ENCODE measurements around the gene ADD3.

ADD3 gene

DNA sequence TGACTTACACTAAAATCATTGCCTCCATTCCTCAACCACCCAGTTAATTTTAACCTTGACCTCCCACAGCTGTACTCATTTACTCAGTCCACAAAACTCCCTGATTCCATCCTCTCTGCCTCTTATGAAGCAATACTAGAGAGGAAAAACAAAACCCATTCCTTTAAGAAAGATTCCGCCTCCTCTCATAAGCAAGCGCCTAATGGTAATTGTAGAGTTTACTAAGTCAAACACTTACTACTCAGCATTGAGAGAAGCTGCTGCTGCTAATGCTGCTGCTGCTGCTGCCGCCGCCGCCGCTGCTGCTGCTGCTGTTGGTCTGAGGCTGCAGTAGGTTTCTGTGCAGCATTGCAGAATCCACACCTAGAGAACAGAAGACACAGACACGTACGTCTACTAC, 2.1 kb upstream of the ADD3 start:
- peak; percentile 83 for DNase-seq

DNA sequence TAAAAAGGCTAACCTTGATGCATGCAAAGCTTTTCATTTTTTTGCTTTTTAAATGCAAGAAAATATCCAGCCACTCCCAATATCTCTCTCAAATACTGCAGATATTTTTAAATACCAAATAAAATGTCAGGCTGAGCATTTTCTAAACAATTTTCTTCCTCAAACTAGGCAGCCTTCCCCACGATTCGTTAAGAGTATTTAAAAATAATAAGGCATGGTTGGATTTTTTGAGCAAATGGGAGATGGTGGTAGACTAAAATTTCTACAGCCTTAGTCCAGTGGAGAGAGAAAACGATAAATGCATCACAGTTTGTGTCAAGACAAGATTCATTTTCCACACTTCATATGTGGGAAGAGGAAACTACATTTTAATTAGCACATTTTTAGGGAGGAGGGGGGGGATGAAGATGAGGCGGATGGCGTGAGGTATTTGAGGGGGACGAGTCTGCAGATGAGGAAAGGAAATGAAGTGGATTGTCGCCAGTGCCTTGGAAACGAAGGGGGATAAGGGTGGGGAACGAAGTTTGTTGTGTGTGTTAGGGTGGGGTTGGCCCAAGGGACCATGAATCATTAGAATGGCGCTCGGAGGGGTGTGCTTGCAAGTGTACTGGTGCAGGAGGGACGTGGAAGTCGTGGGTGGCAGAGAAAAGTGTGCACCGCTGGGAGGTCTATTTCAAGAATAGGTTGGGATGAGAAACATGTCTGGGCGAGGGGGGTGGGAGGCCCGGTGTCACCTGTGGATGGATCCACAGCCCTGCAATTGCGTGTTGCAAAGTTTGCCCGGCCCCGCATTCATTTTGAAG, 1.2 kb upstream of the ADD3 start:
- DNase-seq, result peak; percentile 81

- no peak for DNase-seq
Observed at GRCh38 chr10:110007161-110007700, 553 bp upstream of the ADD3 start.

GRCh38 chr10:110008518-110009339, 945 bp downstream of the ADD3 start:
- no peak for DNase-seq

DNA sequence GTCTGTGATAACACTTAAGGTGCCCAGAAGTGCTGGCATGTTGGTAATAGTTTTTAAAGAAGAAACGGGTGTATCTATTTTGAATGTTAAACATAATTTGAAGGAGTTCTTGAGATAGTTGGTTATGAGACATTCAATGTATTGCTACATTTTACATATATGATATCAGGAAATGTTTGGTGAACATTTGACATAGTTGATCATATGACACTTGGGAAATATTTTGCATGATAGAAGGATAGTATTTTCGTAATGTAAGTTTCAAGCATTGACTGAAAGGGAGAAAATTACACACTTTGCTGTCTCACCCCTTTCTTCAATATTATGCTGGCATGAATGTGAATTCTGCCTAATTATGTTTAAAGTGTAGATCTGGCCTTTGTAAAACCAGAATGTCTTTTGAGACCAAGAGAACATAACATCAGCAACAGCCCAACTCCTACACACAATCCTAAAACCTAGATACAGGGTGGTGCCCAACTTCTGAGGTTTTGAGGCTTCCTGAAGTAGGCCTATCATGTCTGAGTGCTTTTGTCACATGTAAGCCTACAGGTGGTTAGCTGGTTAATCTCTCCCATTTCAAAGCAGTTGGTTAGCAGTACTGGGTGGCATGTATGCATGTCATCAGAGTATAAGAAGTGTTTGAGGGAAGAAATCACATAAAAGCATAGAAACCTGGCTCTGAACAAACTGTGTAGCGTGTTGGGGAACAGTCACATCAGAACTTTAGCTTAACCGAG, 2.1 kb downstream of the ADD3 start:
- DNase-seq, result no peak

GRCh38 chr10:110010486-110011378, 2.9 kb downstream of the ADD3 start:
- DNase-seq, result no peak

DNA sequence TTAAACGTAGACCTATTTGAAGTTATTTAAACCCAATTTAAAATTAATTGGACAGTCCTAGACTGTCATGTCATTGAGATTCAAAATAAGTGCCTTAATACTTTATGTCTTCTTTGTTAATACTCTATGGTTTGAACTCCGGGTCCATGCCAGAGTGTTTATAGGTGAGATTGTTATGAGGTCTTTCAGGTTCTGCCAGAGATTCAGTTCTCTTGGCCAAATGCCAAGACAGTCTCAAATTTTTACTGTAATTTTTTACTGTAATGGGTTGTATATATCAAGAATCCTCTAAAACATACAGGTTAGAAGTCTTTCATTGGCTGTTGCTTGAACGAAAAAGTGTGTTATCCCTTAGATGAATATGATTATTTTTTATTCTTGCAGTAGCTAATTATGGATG, 3.9 kb downstream of the ADD3 start:
- peak; percentile 43 for DNase-seq

DNA sequence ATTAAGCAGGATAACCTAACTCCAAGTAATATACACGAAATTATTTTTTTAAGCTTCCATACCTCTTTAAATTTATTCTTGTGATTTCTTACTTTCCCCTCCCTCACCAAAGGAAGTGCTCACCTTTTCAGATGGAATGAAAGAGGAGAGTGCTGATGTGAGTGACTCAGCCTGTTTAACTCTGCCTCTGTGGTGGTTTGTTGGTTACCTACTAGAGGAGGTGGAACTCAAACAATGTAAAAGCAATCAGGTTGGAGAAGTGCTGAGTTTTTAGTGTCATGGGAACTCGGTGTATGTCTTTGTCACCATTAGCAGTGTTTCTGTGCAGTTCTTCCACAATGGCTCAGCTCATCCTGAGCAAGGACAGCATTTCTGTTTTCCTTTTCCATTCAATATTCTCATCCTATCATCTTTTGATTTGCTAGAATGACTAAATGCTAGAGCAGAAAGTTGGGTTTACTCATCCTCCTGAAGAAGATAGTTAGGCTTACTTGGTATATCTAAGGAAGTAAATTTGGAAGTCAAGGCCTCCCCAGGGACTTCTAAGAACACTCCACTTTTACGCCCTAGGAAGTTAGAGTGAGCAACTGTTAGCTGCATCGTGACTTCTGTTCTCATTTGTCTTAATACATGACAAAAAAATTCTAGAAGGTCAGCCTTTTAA, 6.0 kb downstream of the ADD3 start:
- no peak for DNase-seq

DNA sequence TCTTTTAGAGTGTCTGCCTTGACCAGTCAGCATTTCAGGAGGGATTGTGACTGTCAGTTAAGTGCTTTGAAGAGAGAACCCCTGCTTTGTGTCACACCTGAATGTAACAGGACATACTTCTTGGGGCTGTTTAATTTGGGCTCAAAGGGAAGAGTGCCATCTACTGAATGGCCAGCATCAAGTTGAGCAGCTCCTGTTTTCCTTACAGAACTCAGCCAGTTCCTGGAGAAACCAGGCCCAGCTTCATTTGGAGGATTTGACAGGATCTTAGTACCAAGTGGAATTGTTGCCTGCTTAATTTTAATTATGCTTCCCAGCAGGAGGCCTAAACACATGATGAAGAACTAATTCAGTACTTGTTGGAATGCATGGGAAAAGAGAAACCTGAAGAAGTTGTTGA, 8.3 kb downstream of the ADD3 start:
- peak; percentile 66 for DNase-seq

DNA sequence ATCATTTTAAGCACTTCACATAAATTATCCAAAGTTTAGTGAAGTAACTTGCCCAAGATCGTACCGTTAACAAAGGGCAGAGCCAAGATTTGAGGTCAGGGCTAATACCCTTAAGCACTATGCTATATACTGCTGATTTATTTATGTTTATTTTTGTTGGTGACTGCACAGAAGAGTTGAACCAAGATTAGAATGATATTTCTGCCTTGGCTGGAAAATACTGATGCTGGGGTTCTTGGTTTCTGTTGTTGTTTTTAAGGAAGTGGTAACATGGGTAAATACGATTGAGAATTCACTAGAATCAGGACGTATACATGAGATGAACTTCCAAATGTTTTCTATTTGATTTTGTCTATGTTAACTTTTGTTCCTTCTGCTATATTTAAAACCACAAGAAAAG, 9.3 kb downstream of the ADD3 start:
- DNase-seq, result no peak

GRCh38 chr10:110017907-110018306, 10.1 kb downstream of the ADD3 start:
- DNase-seq, result no peak

DNA sequence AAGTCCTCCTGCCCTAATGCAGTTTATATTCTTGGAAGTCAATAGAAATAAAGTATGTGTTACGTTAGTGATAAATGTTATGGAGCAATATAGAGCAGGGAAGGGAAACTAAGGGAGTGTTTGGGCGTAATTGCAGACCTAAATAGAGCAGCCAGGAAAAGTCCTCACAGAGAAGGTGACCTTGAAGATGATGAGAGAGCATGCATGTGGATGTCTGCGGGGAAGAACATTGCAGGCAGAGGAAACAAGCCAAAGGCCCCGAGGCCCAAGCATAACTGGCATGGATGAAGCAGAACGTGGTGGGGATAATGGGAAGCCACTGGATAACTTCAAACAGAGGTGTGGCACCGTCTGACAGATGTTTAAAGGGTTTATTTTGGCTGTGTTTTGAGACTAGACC, 12.5 kb downstream of the ADD3 start:
- DNase-seq, result no peak

DNA sequence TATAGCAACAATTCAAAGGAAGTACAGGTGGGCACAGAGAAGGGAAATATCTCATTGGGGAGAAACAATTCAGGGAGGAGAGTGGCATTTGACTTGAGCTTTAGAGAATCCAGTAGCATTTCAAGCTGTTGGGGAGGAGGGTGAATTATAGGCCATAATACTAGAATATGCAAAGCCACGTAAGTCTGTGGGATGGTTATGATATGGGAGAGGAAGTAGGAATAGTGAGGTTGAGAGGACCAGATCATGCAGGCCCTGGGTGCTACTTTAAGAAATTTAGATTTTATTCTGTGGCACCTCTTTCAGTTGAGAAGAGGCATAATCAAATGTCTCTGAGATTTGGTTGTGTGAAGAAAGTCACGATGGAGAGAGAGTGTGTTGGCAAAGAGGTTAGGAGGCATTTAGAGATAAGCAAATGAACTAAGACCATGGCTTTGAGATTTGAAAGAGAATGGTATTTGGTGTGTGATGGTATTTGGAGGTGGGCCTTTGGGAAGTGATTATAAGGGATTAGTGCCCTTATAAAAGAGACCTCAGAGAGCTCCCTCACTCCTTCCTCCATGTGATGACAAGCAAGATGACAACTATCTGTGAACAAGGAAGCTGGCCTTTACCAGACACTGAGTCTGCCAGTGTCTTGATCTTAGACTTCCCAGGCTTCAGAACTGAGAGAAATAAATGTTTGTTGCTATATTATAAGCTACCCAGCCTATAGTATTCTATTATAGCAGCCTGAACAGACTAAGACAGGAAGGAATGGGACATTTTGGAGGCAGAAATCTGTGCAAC, 15.1 kb downstream of the ADD3 start:
- DNase-seq, result no peak

DNA sequence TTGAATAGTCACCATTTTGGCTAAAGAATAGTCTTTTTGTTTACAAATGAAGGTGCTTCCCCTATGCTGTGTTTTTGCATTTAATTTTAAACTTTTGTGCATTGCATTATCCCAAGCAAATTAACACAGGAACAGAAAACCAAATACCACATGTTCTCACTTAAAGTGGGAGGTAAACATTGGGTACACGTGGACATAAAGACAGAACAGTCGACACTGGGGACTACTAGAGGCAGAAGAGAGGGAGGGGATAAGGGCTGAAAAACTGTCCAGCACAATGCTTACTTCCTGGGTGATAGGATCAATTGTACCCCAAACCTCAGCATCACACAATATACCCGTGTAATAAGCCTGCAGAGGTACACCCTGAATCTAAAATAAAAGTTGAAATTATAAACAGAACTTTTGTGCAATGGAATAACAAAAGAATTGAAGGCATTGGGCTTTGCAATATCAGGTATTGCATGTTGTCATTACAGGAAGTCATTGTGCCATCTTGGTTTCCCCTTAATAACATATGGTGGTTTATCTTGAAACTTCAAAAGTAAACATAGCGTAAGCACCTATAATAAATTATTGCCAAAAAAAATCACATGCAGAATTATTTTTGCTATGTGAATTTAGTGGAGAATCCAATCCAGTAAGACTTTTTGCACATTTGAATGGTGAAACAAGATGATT, 16.1 kb downstream of the ADD3 start:
- no peak for DNase-seq

DNA sequence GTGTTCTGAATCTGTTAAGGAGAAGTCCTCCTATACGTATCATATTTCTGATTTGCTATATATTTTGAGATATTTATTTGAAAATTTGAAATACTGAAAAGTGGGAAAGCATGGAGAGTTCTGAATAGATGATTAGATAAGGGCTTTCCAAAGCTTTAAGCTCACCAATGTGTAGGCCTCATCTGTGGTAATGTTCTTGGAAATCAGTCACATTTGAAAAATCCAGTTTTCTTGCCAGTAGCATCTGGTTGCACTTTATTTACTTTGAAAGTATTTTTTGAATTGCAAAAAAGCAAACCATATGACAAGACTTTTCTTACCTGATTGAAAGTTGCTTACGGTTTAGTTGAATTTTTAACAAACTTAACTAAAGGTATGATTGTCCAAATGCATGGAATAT, 21.7 kb downstream of the ADD3 start:
- peak; percentile 47 for DNase-seq

- peak; percentile 39 for DNase-seq
Observed at GRCh38 chr10:110032801-110033700, 25.3 kb downstream of the ADD3 start.

GRCh38 chr10:110033701-110034235, 26.0 kb downstream of the ADD3 start:
- DNase-seq, result no peak

DNA sequence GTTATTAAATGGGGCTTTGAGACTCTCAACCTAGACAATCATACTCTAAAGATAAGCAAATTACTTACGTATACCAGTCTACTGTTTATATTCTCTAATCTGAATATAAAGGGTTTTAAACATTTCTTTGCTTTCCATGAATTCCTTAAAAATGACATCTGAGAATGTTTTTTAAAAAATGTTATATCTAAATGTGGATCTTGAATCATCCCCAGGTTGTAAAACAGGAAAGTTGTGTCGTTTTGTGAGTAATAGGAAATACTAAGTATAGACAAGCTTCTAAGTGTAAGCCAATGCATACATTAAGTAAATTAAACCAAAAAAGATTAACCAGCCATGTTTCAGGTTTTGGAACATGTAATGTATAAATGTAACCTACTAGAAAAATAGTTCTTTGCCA, 26.8 kb downstream of the ADD3 start:
- DNase-seq, result no peak
